HG03097 (cell line): ENCODE results near the gene CHIC2.

ENCODE experiments used
- ATAC-seq: cut with Tn5 transposase; IDR thresholded peaks from one replicate; pipeline ENCODE4 v1.9.1; 2021; ENCODE audit not compliant: unreplicated experiment, low FRiP score

CHIC2 gene

GRCh38 chr4:54093324-54094240 lies 29.2 kb upstream of the CHIC2 start:
- no peak for ATAC-seq

- no peak for ATAC-seq
Observed at GRCh38 chr4:54092405-54093323, 28.3 kb upstream of the CHIC2 start.

GRCh38 chr4:54091637-54092404 lies 27.4 kb upstream of the CHIC2 start:
- no peak for ATAC-seq

GRCh38 chr4:54090804-54091623 lies 26.6 kb upstream of the CHIC2 start:
- no peak for ATAC-seq

- no peak for ATAC-seq
Observed at GRCh38 chr4:54090404-54090803, 26.0 kb upstream of the CHIC2 start.

- no peak for ATAC-seq
Observed at GRCh38 chr4:54089875-54090274, 25.5 kb upstream of the CHIC2 start.

- no peak for ATAC-seq
Observed at GRCh38 chr4:54085284-54085683, 20.9 kb upstream of the CHIC2 start.

GRCh38 chr4:54082168-54082567 lies 17.8 kb upstream of the CHIC2 start:
- ATAC-seq = no peak

- no peak for ATAC-seq
Observed at GRCh38 chr4:54077812-54078211, 13.4 kb upstream of the CHIC2 start.

GRCh38 chr4:54076673-54077072 lies 12.3 kb upstream of the CHIC2 start:
- ATAC-seq = no peak

GRCh38 chr4:54074381-54074780 lies 10.0 kb upstream of the CHIC2 start:
- no peak for ATAC-seq

GRCh38 chr4:54073271-54073880 lies 9.0 kb upstream of the CHIC2 start:
- ATAC-seq = no peak

GRCh38 chr4:54067166-54067565 lies 2.8 kb upstream of the CHIC2 start:
- no peak for ATAC-seq

GRCh38 chr4:54066718-54067129 lies 2.3 kb upstream of the CHIC2 start:
- no peak for ATAC-seq

- no peak for ATAC-seq
Observed at GRCh38 chr4:54066088-54066415, 1.6 kb upstream of the CHIC2 start.

GRCh38 chr4:54065282-54066087 lies 1.1 kb upstream of the CHIC2 start:
- ATAC-seq = no peak

- ATAC-seq = peak; percentile 23
Observed at GRCh38 chr4:54063737-54064316, 578 bp downstream of the CHIC2 start.

- ATAC-seq = no peak
Observed at GRCh38 chr4:54063229-54063628, 1.2 kb downstream of the CHIC2 start.
